MCF 10A (cell line): Measurements from ENCODE around the gene FIBIN. TPM values are rescaled to one million over a fixed set of nuclear protein-coding genes. Genes with fewer than 3 reads are reported as not detected.

Experiments
- BruUV-seq: library from RNA; stranded (reverse); fragments of 400-500 nt; replicated peaks from 2 replicates; lab custom pipeline; 2021; lab: Mats Ljungman, UMichigan
- CTCF ChIA-PET: fragments of 300-600 bp; sonication (Branson Sonifier 250); formaldehyde crosslinking; extraction: SDS; loops from one replicate; lab custom pipeline; 2021; ENCODE audit warnings: antibody characterized with exemption, inconsistent platforms; lab: Yijun Ruan, JAX
- POLR2A ChIA-PET: fragments of 300-600, 350-650 bp; sonication (Branson Sonifier 250); formaldehyde crosslinking; extraction: SDS; loops from one replicate; lab custom pipeline; 2020; ENCODE audit warnings: antibody characterized with exemption, inconsistent platforms; lab: Yijun Ruan, JAX
- DNase-seq: peaks from one replicate; pipeline ENCODE4 v3.0.0-alpha.2; 2018; ENCODE audit not compliant: unreplicated experiment
- H3K27ac Mint-ChIP-seq: one replicate; pipeline ENCODE4 v1.8.0; 2022; ENCODE audit warnings: mild to moderate bottlenecking, low read depth, mixed read lengths; ENCODE audit not compliant: unreplicated experiment
- H3K27me3 Mint-ChIP-seq: one replicate; pipeline ENCODE4 v1.8.0; 2022; ENCODE audit warnings: mixed read lengths; ENCODE audit not compliant: insufficient read depth, unreplicated experiment
- H3K36me3 Mint-ChIP-seq: one replicate; pipeline ENCODE4 v1.8.0; 2022; ENCODE audit warnings: mild to moderate bottlenecking, moderate library complexity, mixed read lengths; ENCODE audit not compliant: insufficient read depth, unreplicated experiment
- H3K4me1 Mint-ChIP-seq: one replicate; pipeline ENCODE4 v1.8.0; 2022; ENCODE audit warnings: mixed read lengths; ENCODE audit not compliant: insufficient read depth, unreplicated experiment
- H3K4me3 Mint-ChIP-seq: one replicate; pipeline ENCODE4 v1.8.0; 2022; ENCODE audit warnings: mild to moderate bottlenecking, moderate library complexity, mixed read lengths; ENCODE audit not compliant: unreplicated experiment
- H3K9me3 Mint-ChIP-seq: one replicate; pipeline ENCODE4 v1.8.0; 2022; ENCODE audit warnings: mixed read lengths; ENCODE audit not compliant: unreplicated experiment
- intact Hi-C: fragments of 100-400 bp; cut with micrococcal nuclease; formaldehyde crosslinking; loops from 2 replicates; pipeline ENCODE4 v1.14.1; 2022
- total RNA-seq: library from RNA; stranded (reverse); gene quantifications from 2 replicates; pipeline ENCODE4 v1.2.3, GENCODE V29; 2022
- TF ChIP-seq, protein P1 (sequence below): fragments of 200-600 bp; IDR thresholded peaks from one replicate; pipeline ENCODE4 v1.8.0; 2022; ENCODE audit warnings: antibody characterized with exemption, mild to moderate bottlenecking; ENCODE audit not compliant: unreplicated experiment

Gene FIBIN
- total RNA-seq, 1 experiment from 2014 or later = 5.0 TPM

- POLR2A ChIA-PET = interaction anchor here (0.5 kb wide), 1 partner anchor 20 kb away, joined by 3 read pairs; no protein-coding TSS in a partner anchor
- BruUV-seq = no TSS peak
- TF ChIP-seq, protein P1, sequence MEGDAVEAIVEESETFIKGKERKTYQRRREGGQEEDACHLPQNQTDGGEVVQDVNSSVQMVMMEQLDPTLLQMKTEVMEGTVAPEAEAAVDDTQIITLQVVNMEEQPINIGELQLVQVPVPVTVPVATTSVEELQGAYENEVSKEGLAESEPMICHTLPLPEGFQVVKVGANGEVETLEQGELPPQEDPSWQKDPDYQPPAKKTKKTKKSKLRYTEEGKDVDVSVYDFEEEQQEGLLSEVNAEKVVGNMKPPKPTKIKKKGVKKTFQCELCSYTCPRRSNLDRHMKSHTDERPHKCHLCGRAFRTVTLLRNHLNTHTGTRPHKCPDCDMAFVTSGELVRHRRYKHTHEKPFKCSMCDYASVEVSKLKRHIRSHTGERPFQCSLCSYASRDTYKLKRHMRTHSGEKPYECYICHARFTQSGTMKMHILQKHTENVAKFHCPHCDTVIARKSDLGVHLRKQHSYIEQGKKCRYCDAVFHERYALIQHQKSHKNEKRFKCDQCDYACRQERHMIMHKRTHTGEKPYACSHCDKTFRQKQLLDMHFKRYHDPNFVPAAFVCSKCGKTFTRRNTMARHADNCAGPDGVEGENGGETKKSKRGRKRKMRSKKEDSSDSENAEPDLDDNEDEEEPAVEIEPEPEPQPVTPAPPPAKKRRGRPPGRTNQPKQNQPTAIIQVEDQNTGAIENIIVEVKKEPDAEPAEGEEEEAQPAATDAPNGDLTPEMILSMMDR = no peak
- Mint-ChIP-seq H3K9me3 (no peaks in the 10 kb centered on the region), H3K27me3 (no peaks in the 10 kb centered on the region), H3K4me1 (no peaks in the 10 kb centered on the region), H3K4me3 (no peak overlapping the region), H3K36me3 (no peaks in the 10 kb centered on the region), H3K27ac (no peak overlapping the region)
- no peak for DNase-seq
- intact Hi-C loops = no loop called here
- CTCF ChIA-PET = interaction anchor here (0.6 to 1.5 kb wide), 2 partner anchors 36 to 140 kb away, joined by 3 to 5 read pairs; partner anchors contain the start of gene FIBIN
These were observed 35.8 kb upstream of the FIBIN start for GRCh38 chr11:26958005-26958701.

- Mint-ChIP-seq H3K9me3 (no peaks in the 10 kb centered on the region), H3K4me3 (no peak overlapping the region), H3K36me3 (no peaks in the 10 kb centered on the region), H3K27ac (no peak overlapping the region), H3K27me3 (no peaks in the 10 kb centered on the region), H3K4me1 (no peaks in the 10 kb centered on the region)
- intact Hi-C loops = no loop called here
- no peak for DNase-seq
- TF ChIP-seq, protein P1 = no peak
- no TSS peak for BruUV-seq
- CTCF ChIA-PET = interaction anchor here (1.5 kb wide), 1 partner anchor 35 kb away, joined by 3 read pairs; the partner anchor contains the start of gene FIBIN
- POLR2A ChIA-PET = interaction anchor here (0.5 kb wide), 1 partner anchor 20 kb away, joined by 3 read pairs; no protein-coding TSS in a partner anchor
These were observed 35.2 kb upstream of the FIBIN start for GRCh38 chr11:26958702-26959049.

GRCh38 chr11:26960281-26960680 lies 33.6 kb upstream of the FIBIN start:
- intact Hi-C loops = no loop called here
- Mint-ChIP-seq H3K27ac (peak overlapping the region; percentile 46), H3K27me3 (no peaks in the 10 kb centered on the region), H3K9me3 (no peaks in the 10 kb centered on the region), H3K36me3 (no peaks in the 10 kb centered on the region), H3K4me1 (no peaks in the 10 kb centered on the region), H3K4me3 (no peak overlapping the region)
- ChIA-PET CTCF (interaction anchor here (0.7 to 0.9 kb wide), 3 partner anchors 13 to 70 kb away, joined by 3 to 6 read pairs (median 4); no protein-coding TSS in a partner anchor), POLR2A (interaction anchor here (0.6 to 1.3 kb wide), 3 partner anchors 33 to 204 kb away, joined by 3 to 7 read pairs (median 6); partner anchors contain the start of gene FIBIN)
- DNase-seq = peak; percentile 42
- BruUV-seq = no TSS peak
- TF ChIP-seq, protein P1 = no peak

- BruUV-seq = no TSS peak
- Mint-ChIP-seq H3K36me3 (no peaks in the 10 kb centered on the region), H3K4me1 (no peaks in the 10 kb centered on the region), H3K27me3 (no peaks in the 10 kb centered on the region), H3K9me3 (no peaks in the 10 kb centered on the region), H3K4me3 (no peak overlapping the region), H3K27ac (no peak overlapping the region)
- ChIA-PET CTCF (interaction anchor here (0.6 to 0.7 kb wide), 2 partner anchors 14 to 184 kb away, joined by 3 to 4 read pairs; no protein-coding TSS in a partner anchor), POLR2A (interaction anchor here (1.2 kb wide), 1 partner anchor 284 kb away, joined by 3 read pairs; no protein-coding TSS in a partner anchor)
- TF ChIP-seq, protein P1 = no peak
- no peak for DNase-seq
- intact Hi-C loops = no loop called here
These were observed 30.1 kb upstream of the FIBIN start for GRCh38 chr11:26963764-26964163.
